Trophoblast cell (in vitro differentiated cells and primary cell): ENCODE results near the gene BICD1.

Source experiments
- DNase-seq, 2 donors: peaks; one replicate each; pipeline ENCODE4 v3.0.0-alpha.2; 2016
- H2AFZ ChIP-seq: 2 replicates; pipeline ENCODE4 v1.6.1; 2013; ENCODE audit warnings: low read length, moderate library complexity, mild to moderate bottlenecking; ENCODE audit not compliant: insufficient read depth, poor library complexity
- H2AK5ac ChIP-seq: 2 replicates; pipeline ENCODE4 v1.6.1; 2013; ENCODE audit warnings: mild to moderate bottlenecking, low read length
- H2BK120ac ChIP-seq: 2 replicates; pipeline ENCODE4 v1.6.1; 2013; ENCODE audit warnings: low read length, mild to moderate bottlenecking, moderate library complexity; ENCODE audit not compliant: insufficient read depth, poor library complexity
- H2BK12ac ChIP-seq: 2 replicates; pipeline ENCODE4 v1.6.1; 2013; ENCODE audit warnings: mild to moderate bottlenecking, low read length, moderate library complexity
- H2BK5ac ChIP-seq: 2 replicates; pipeline ENCODE4 v1.6.1; 2013; ENCODE audit warnings: low read length, low read depth, moderate library complexity, mild to moderate bottlenecking; ENCODE audit not compliant: poor library complexity
- H3K14ac ChIP-seq: 2 replicates; pipeline ENCODE4 v1.6.1; 2013; ENCODE audit warnings: mild to moderate bottlenecking, low read length
- H3K18ac ChIP-seq: 2 replicates; pipeline ENCODE4 v1.6.1; 2013; ENCODE audit warnings: mild to moderate bottlenecking, low read length
- H3K23ac ChIP-seq: 2 replicates; pipeline ENCODE4 v1.6.1; 2013; ENCODE audit warnings: low read length
- H3K27ac ChIP-seq: 2 replicates; pipeline ENCODE4 v1.5.1; 2013; ENCODE audit warnings: low read depth, mild to moderate bottlenecking, inconsistent platforms, low read length, moderate library complexity
- H3K27me3 ChIP-seq: 2 replicates; pipeline ENCODE4 v1.6.1; 2013; ENCODE audit warnings: inconsistent platforms, mild to moderate bottlenecking, low read length, moderate library complexity; ENCODE audit not compliant: insufficient read depth
- H3K36me3 ChIP-seq, 2 experiments: 1 replicate in 1 of 2; 2 replicates in 1 of 2; pipeline ENCODE4 v1.6.1; 2013; ENCODE audit warnings: low read length in 2 of 2, mild to moderate bottlenecking in 2 of 2, moderate library complexity in 1 of 2; ENCODE audit not compliant: insufficient read depth in 2 of 2, control insufficient read depth in 1 of 2
- H3K4ac ChIP-seq: 2 replicates; pipeline ENCODE4 v1.6.1; 2013; ENCODE audit warnings: low read depth, mild to moderate bottlenecking, low read length, moderate library complexity
- H3K4me1 ChIP-seq, 2 experiments: 1 replicate in 1 of 2; 2 replicates in 1 of 2; pipeline ENCODE4 v1.6.1; 2013; ENCODE audit warnings: low read length in 2 of 2, mild to moderate bottlenecking in 2 of 2, moderate library complexity in 1 of 2; ENCODE audit not compliant: insufficient read depth in 2 of 2, control insufficient read depth in 1 of 2
- H3K4me2 ChIP-seq: 2 replicates; pipeline ENCODE4 v1.6.1; 2013; ENCODE audit warnings: inconsistent platforms, mild to moderate bottlenecking, low read length, moderate library complexity
- H3K4me3 ChIP-seq: 2 replicates; pipeline ENCODE4 v1.5.1; 2013; ENCODE audit warnings: mild to moderate bottlenecking, low read depth, low read length, inconsistent platforms
- H3K79me1 ChIP-seq: one replicate; pipeline ENCODE4 v1.6.1; 2013; ENCODE audit warnings: low read length
- H3K79me2 ChIP-seq: 2 replicates; pipeline ENCODE4 v1.6.1; 2013; ENCODE audit warnings: low read length, mild to moderate bottlenecking; ENCODE audit not compliant: control insufficient read depth, insufficient read depth, poor library complexity
- H3K9ac ChIP-seq: 2 replicates; pipeline ENCODE4 v1.6.1; 2013; ENCODE audit warnings: mild to moderate bottlenecking, low read length
- H3K9me3 ChIP-seq: 2 replicates; pipeline ENCODE4 v1.6.1; 2013; ENCODE audit warnings: low read depth, mild to moderate bottlenecking, control low read depth, inconsistent platforms, low read length; ENCODE audit not compliant: insufficient read depth
- H4K12ac ChIP-seq: 2 replicates; pipeline ENCODE4 v1.6.1; 2013; ENCODE audit warnings: low read depth, mild to moderate bottlenecking, low read length, moderate library complexity
- H4K8ac ChIP-seq: 2 replicates; pipeline ENCODE4 v1.6.1; 2013; ENCODE audit warnings: low read depth, mild to moderate bottlenecking, low read length, moderate library complexity
- H4K91ac ChIP-seq: one replicate; pipeline ENCODE4 v1.6.1; 2013; ENCODE audit warnings: low read depth, mild to moderate bottlenecking, low read length, moderate library complexity
- WGBS: extraction: QIAGEN DNeasy Blood & Tissue Kit; methylation state at CpG from one replicate; pipeline ENCODE4 v1.1.7; 2013; ENCODE audit warnings: missing lambda C conversion rate; ENCODE audit not compliant: insufficient read length, insufficient coverage; ENCODE audit errors: extremely low coverage; 5-methylcytosine and 5-hydroxymethylcytosine counted together

The BICD1 gene

GRCh38 chr12:32261638-32262037 is 155.0 kb downstream of the BICD1 start:
- H3K27ac ChIP-seq: no peak overlapping the region
- no peak overlapping the region for H3K4ac ChIP-seq
- no peak overlapping the region for H2BK120ac ChIP-seq
- peak overlapping the region; percentile 33 for H3K18ac ChIP-seq
- no peak overlapping the region for H4K8ac ChIP-seq
- no peaks in the 10 kb centered on the region for H3K9me3 ChIP-seq
- H3K14ac ChIP-seq: peak overlapping the region; percentile 31
- peak overlapping the region; percentile 52 for H4K91ac ChIP-seq
- H3K27me3 ChIP-seq: no peaks in the 10 kb centered on the region
- H3K79me2 ChIP-seq: no peaks in the 10 kb centered on the region
- no peak overlapping the region for H3K4me2 ChIP-seq
- H3K4me1 ChIP-seq: peaks cover 2 to 13% of the 10 kb centered on the region in 2 experiments
- H2AK5ac ChIP-seq: no peak overlapping the region
- no peak overlapping the region for H3K4me3 ChIP-seq
- H2AFZ ChIP-seq: no peak overlapping the region
- peaks cover 1% of the 10 kb centered on the region for H3K79me1 ChIP-seq
- no peaks in the 10 kb centered on the region for H3K36me3 ChIP-seq
- no CpG with 5 or more reads among the region's 1 CpG for WGBS
- no peak overlapping the region for H4K12ac ChIP-seq
- no peak overlapping the region for H2BK5ac ChIP-seq
- no peak overlapping the region for H3K23ac ChIP-seq
- no peak overlapping the region for H3K9ac ChIP-seq
- peak overlapping the region; percentile 27 for H2BK12ac ChIP-seq
- no peak for DNase-seq

- H3K23ac ChIP-seq: no peak overlapping the region
- H2BK5ac ChIP-seq: no peak overlapping the region
- H4K8ac ChIP-seq: no peak overlapping the region
- H3K18ac ChIP-seq: no peak overlapping the region
- no peak overlapping the region for H2BK120ac ChIP-seq
- H2AFZ ChIP-seq: no peak overlapping the region
- DNase-seq: no peak
- WGBS: no CpG with 5 or more reads among the region's 5 CpGs
- H3K36me3 ChIP-seq: no peaks in the 10 kb centered on the region
- H3K4me2 ChIP-seq: no peak overlapping the region
- no peak overlapping the region for H4K91ac ChIP-seq
- no peaks in the 10 kb centered on the region for H3K27me3 ChIP-seq
- no peak overlapping the region for H3K14ac ChIP-seq
- peaks cover under 1% of the 10 kb centered on the region for H3K79me1 ChIP-seq
- H3K4me1 ChIP-seq: peaks cover 0 to 7% of the 10 kb centered on the region in 2 experiments
- no peak overlapping the region for H2BK12ac ChIP-seq
- H3K4ac ChIP-seq: no peak overlapping the region
- H3K79me2 ChIP-seq: no peaks in the 10 kb centered on the region
- no peak overlapping the region for H3K27ac ChIP-seq
- no peak overlapping the region for H4K12ac ChIP-seq
- no peak overlapping the region for H2AK5ac ChIP-seq
- H3K9me3 ChIP-seq: no peaks in the 10 kb centered on the region
- no peak overlapping the region for H3K4me3 ChIP-seq
- no peak overlapping the region for H3K9ac ChIP-seq
Observed at GRCh38 chr12:32264961-32265360, 158.3 kb downstream of the BICD1 start.

GRCh38 chr12:32265456-32265855 is 158.8 kb downstream of the BICD1 start:
- Histone ChIP-seq H4K91ac (no peak overlapping the region), H3K4me2 (no peak overlapping the region), H4K8ac (no peak overlapping the region), H2BK12ac (no peak overlapping the region), H4K12ac (no peak overlapping the region), H2BK120ac (no peak overlapping the region), H3K27me3 (no peaks in the 10 kb centered on the region), H3K9me3 (no peaks in the 10 kb centered on the region), H3K9ac (no peak overlapping the region), H3K27ac (no peak overlapping the region), H3K79me1 (no peaks in the 10 kb centered on the region), H2AK5ac (no peak overlapping the region), H3K4me3 (no peak overlapping the region), H2BK5ac (no peak overlapping the region), H3K79me2 (no peaks in the 10 kb centered on the region), H3K14ac (no peak overlapping the region), H3K36me3 (no peaks in the 10 kb centered on the region), H2AFZ (no peak overlapping the region), H3K18ac (no peak overlapping the region), H3K23ac (no peak overlapping the region), H3K4me1 (peaks cover 0 to 5% of the 10 kb centered on the region in 2 experiments), H3K4ac (no peak overlapping the region)
- no peak for DNase-seq
- WGBS: no CpG with 5 or more reads among the region's 7 CpGs

GRCh38 chr12:32265951-32266350 is 159.3 kb downstream of the BICD1 start:
- no peak overlapping the region for H3K23ac ChIP-seq
- peaks cover under 1% of the 10 kb centered on the region for H3K79me1 ChIP-seq
- H4K91ac ChIP-seq: no peak overlapping the region
- no peak overlapping the region for H2AK5ac ChIP-seq
- no peak overlapping the region for H2BK12ac ChIP-seq
- H3K4me1 ChIP-seq: peaks cover 2 to 6% of the 10 kb centered on the region in 2 experiments
- no peak overlapping the region for H3K27ac ChIP-seq
- no peak overlapping the region for H3K4me3 ChIP-seq
- no peaks in the 10 kb centered on the region for H3K79me2 ChIP-seq
- no peak for DNase-seq
- H3K27me3 ChIP-seq: no peaks in the 10 kb centered on the region
- no peak overlapping the region for H2BK120ac ChIP-seq
- no peak overlapping the region for H3K9ac ChIP-seq
- no peak overlapping the region for H3K18ac ChIP-seq
- H4K8ac ChIP-seq: no peak overlapping the region
- H4K12ac ChIP-seq: no peak overlapping the region
- H3K36me3 ChIP-seq: no peaks in the 10 kb centered on the region
- no peak overlapping the region for H3K14ac ChIP-seq
- H2AFZ ChIP-seq: no peak overlapping the region
- WGBS: no CpG with 5 or more reads among the region's 3 CpGs
- H3K4me2 ChIP-seq: no peak overlapping the region
- H3K9me3 ChIP-seq: no peaks in the 10 kb centered on the region
- no peak overlapping the region for H2BK5ac ChIP-seq
- H3K4ac ChIP-seq: no peak overlapping the region
